DMS153 treated with DMSO at 0.1 percent for 48 hours (cell line): ENCODE measurements around the gene RBMS1.
"Not testable (repeated sequence)": the region's sequence is repeated elsewhere in the genome, so short reads cannot be mapped to it uniquely, and the experiment has no call there.

Experiments used
- DNase-seq: peaks from one replicate; lab custom pipeline; 2025; ENCODE audit not compliant: unreplicated experiment; lab: John Stamatoyannopoulos, UW

The RBMS1 gene

DNA sequence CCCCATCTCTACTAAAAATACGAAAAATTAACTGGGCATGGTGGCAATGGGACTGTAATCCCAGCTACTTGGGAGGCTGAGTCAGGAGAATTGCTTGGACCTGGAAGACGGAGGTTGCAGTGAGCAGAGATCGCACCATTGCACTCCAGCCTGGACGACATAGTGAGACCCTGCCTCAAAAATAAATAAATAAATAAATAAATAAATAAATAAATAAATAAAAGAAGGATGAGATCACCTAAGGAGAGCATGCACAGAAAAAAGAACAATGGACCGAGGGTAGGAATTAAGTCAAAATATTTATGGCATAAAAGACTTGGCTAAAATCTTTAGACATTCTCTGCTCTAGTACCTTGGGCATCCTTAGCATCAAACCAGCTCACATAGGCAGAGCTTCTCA is 8.9 kb upstream of the RBMS1 start:
- no peak for DNase-seq

GRCh38 chr2:160501370-160501769 is 7.8 kb upstream of the RBMS1 start:
- DNase-seq: no peak

DNA sequence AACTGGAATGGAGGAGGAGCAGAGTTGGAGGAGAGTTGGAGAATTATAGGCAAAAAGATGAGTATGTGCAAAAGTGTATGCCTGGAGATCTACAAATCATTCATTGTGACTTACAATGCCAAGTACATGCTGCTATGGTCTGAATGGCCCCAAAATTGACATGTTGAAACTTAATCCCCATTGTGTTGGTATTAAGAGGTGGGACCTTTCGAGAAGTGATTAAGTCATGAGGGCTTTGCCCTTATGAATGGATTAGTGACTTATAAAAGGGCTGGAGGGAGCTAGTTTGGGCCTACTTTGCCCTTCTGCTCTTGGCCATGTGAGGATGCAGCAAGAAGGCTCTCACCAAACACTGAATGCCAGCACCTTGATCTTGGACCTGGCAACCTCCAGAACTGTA is 6.3 kb upstream of the RBMS1 start:
- DNase-seq: no peak

- no peak for DNase-seq
Measured at GRCh38 chr2:160498137-160498536, 4.5 kb upstream of the RBMS1 start.

GRCh38 chr2:160494201-160494644 is 616 bp upstream of the RBMS1 start:
- no peak for DNase-seq

DNA sequence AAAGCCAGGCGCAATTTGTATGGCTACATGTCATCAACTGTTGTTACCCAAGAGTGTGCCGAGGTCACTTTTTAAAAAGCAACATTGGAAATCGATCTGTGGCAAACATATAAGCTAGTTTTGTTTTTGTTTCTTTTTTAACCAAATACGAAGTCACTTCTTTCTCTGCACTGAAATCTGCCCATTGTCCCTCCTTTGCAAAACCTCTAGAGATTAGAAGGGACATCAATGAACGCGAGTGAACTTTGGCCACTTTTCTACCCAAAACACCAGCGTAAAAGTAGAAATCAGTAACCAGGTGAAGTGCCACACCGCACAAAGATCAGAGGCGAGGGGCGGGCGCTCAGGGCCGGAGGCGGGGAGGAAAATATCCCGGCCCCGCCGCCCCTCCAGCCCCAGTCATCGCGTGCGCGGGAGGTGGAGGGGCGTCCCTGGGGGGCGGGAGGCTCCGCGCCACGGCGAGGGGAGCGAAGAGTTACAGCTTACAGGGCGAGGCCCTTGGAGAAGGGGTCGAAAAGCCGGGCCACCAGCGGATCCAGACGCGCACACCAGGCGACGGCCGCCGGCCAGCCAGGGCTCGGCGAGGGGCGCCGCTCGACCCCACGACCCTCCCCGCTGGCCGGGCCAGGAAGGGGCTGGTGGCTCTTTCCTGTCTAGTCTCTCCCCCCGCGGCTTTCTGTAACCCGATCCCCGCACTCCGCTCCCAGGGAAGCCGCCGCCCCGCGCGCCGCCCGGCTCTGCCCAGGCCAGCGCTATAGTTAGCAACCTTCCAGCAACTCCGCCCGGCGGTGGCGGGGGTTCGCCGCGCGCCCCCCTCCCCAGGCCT is 993 bp downstream of the RBMS1 start:
- peak; percentile 12 for DNase-seq

DNA sequence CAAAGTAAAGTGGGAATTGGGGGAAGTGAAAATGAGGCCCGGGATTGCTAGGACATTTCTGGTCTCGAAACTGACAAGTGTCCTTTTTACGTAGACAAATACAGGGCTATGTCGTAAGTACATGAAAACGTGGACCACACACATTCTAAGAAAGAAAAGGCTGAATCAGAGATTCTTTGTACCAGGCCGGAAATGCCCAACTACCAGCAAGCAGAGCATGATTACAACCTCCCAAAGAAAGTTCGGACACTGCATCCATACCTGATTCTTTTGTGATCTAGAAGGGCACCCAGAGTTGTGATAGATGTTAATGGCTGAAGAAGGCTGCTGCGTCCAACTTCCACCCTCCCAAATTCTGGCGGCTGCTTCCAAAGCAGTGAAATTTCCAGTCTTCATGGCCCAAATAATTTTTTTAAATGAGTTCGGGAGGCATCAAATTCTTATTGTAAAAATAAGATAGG is 1.7 kb downstream of the RBMS1 start:
- DNase-seq: no peak

DNA sequence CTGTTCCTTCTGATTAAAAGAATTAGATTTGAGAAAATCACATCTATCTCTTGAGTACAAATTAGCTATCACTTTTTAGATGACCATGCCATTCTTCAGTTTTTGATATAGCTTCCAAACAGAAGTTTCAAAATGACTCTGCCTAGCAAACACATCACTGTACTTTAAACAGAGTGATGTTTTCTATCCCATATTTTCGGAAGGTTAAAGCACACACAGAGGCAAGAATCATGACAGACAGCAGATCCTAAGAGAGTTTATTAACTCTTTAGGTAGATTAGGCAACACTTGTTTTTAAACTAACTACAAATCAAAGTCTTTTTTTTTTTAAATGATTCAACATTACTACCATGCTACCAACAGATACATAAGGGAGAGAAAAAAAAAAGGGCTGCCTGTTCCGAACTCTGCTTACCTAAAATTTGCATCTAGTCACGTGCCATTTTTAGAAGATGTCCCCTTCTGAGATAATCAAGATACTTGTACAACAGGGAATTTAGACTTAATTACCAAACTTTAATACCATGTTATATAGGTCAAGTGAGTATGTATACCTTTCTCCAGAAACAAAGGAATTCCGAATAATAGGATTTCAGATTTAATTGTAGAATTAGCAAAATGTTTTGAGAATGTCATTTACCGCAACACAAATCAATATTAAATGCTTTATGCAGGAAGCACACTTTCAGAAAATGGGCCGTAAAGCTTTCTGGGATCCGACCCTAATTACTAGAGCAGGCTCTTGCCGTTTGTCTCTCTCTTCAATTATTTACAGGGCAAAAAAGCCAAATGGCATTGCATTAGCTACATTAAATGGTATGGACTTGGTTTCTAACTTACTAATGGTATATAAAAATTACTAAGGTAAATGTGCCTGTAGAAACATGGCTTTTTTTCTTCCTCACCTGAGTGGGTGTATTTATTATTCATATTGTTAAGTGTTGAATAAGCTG is 2.6 kb downstream of the RBMS1 start:
- DNase-seq: no peak

DNA sequence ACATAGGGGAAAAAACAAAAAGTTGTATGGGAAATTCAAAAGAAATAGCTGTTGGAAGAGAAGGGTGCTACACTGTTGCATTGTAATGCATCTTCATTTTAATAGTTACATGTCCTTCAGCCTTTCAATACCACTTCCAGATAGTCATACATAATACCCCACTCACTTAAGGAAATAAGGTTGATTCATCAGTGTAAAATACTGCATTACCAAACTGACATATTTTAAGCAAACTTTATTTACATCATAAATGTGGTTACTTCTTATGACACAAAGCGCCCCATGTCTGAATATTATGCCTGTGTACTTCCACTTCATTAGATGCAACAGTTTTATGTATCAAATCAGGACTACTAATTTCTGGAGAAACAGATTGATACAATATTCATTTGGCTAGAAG is 4.5 kb downstream of the RBMS1 start:
- no peak for DNase-seq

DNA sequence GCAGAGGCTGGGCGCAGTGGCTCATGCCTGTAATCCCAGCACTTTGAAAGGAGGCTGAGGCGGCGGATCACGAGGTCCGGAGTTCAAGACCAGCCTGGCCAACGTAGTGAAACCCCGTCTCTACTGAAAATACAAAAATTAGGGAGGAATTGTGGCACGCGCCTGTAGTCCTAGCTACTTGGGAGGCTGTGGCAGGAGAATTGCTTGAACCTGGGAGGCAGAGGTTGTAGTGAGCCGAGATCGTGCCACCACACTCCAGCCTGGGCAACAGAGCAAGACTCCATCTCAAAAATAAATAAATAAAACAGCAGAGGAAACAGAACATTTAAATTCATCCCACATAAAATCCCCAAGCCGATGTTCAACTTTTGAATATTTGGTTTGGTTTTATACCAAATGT is 5.3 kb downstream of the RBMS1 start:
- not testable (repeated sequence) for DNase-seq

GRCh38 chr2:160486341-160486740 is 7.3 kb downstream of the RBMS1 start:
- no peak for DNase-seq

GRCh38 chr2:160484859-160485520 is 8.6 kb downstream of the RBMS1 start:
- DNase-seq: no peak

- no peak for DNase-seq
Measured at GRCh38 chr2:160482673-160483072, 10.9 kb downstream of the RBMS1 start.

DNA sequence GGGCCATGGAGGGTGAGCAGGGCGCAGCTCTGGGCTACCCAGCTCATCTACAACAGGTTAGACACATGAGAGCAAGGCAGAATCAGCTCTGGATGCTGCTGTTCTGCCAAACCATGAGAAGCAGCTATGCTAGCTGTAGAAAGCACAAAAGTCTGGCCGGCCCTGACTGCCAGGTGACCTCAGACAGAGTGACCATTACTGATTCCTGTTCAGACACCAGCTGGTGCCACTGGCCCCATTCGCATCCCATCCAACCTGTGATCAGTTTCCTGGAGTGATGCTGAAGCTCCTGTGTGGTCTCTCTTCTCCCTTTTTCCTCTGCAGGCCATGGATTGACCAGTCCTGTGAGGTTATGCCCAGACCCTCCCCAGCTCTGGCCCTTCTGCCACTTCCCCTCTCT is 14.3 kb downstream of the RBMS1 start:
- DNase-seq: no peak

GRCh38 chr2:160478660-160479059 is 14.9 kb downstream of the RBMS1 start:
- no peak for DNase-seq

DNA sequence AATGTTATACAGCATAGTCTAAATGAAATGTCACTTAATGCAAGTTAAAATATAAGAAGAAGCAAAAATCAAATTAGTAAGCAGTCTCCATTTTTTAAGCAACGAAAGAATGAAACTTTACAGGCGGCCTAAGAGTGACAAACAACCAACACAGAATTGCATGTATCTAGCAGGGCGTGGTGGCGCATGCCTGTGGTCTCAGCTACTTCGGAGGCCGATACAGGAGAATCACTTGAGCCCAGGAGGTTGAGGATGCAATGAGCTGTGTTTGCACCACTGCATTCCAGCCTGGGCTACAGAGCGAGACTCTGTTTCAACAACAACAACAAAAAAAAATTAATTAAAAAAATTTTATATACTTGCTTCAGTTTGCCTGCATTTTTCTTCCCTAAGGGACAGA is 16.6 kb downstream of the RBMS1 start:
- DNase-seq: no peak

DNA sequence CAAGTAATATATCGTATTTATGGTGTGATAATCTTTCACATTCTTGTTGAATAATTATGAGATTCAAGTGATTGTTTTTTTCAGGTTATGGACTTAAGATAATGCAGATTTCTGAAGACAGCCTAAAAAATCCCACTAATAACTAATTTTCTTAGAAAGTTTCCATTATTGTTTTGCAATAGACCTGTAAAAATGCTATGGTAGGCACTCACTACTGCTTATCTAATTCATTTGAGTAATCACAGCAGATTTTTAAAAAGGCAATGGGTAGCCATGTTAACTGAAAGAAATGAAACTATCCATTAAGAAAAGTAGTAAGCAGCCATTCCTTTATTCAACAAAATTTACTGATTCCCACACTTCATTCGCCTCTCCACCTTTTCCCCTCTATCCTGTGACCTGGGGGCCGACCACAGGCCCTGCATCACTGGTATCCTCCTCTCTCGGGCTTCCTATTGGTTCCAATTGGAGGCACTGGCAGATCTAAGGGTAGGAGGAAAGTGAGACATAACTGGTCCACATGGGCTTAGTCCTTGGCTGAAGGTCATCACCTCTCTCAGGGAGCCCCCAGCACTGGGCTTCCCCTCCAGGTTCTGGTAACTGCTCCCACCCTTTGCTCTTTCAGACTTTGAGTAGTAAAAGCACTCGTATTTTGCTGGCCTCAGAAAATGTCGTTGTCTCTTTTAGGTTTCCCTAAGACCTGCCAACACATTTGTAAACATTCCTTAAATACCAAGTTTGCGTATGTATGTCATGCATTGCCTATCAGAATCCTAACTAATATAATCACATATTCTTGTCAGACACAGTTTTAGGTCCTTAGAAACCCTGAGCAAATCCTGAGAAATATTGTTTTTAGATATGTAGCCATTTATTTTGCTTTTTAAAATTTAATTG is 18.5 kb downstream of the RBMS1 start:
- DNase-seq: no peak

DNA sequence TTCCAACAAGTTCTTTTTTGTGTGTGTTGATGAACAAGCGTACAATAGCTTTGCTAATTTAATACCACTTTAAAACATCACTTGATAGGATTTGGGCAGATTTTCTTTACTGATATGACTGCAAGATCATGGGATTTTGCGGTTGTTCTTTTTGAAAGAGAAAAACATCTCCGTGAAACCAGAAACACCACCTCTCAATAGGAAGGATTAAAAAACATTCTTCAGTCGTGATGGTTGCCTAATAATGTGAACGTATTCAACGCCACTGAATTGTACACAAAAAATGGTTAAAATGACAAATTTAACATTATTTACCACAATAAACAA is 19.3 kb downstream of the RBMS1 start:
- DNase-seq: no peak

GRCh38 chr2:160473468-160474318 is 19.9 kb downstream of the RBMS1 start:
- DNase-seq: no peak

- peak; percentile 96 for DNase-seq
Measured at GRCh38 chr2:160472839-160473251, 20.8 kb downstream of the RBMS1 start.
